IPS-18c (cell line): Measurements from ENCODE around the gene ABCB7.
"Not testable (repeated sequence)": the region's sequence is repeated elsewhere in the genome, so short reads cannot be mapped to it uniquely, and the experiment has no call there.

ENCODE experiments used
- H3K4me3 ChIP-seq: 2 replicates; pipeline ENCODE4 v1.7.0; 2013; ENCODE audit warnings: low read depth, mild to moderate bottlenecking, low read length, moderate library complexity; ENCODE audit not compliant: insufficient read depth
- H3K9me3 ChIP-seq: one replicate; pipeline ENCODE4 v1.6.1; 2013; ENCODE audit warnings: mild to moderate bottlenecking, low read length, moderate library complexity; ENCODE audit not compliant: control insufficient read depth, insufficient read depth

The ABCB7 gene

DNA sequence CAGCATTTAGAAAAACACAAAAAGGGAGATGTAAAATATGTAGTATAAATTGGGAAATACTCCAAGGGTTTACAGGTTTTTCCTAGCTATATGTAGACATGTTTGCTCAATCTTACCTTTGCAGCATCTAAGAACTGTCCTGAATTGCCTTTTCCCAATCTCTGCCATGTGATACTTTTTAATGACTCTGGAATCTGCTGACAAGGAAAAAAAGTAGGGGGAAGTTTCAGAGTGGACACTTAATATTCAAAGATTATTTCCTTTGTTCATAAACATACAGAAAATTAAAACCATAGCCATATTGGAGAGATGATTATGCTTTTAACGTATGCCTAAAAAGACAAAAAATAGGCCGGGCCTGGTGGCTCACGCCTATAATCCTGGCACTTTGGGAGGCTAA, 41.4 kb downstream of the ABCB7 start:
- Histone ChIP-seq H3K9me3 (peaks cover 2% of the 10 kb centered on the region), H3K4me3 (no peak overlapping the region)

DNA sequence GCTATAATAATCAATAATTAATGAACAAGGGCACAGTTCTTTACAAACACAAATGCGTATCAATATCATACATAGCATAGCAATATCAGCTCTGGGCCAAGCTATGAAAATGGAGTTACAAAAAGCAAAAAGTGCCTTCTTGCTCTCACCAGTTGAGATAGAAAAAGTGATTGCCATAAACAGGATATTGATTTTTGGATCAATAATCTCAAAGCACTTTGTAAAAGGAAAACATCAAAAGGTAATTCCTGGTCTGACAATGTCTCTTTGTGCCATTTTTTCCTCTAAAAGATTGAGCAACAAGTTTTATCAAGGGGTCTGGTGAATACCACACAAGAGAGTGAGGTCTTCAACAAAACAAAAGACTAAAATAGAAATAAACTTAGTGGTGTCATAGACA, 42.4 kb downstream of the ABCB7 start:
- peaks cover 2% of the 10 kb centered on the region for H3K9me3 ChIP-seq

DNA sequence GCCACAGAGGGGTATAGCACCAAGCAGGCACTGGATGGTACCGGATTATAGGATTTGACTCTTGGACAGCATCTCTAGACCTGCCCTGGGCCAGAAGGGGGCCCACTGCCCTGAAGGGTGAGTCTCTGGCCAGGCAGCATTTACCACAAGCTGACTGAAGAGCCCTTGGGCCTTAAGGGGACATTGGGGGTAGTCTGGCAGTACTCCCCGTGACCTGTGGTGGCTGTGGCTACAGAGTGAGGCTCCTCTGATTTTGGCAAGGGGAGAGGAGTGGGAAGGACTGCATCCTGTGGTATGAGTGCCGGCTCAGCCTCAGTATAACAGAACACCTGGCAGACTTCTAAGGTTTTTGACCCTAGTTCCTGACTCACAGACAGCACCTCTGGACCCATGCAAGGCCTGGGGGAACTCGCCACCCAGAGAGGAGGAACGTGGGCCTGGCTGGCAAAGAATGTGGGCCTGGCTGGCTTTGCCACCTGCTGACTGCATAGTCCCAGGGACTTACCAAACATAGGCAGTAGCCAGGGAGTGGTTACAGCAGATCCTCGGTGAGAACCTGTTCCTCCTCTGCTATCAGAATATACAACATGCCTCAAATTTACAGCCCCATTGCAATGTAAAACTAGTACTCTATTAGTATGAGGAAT, 48.1 kb downstream of the ABCB7 start:
- peaks cover 4% of the 10 kb centered on the region for H3K9me3 ChIP-seq
- no peak overlapping the region for H3K4me3 ChIP-seq

More for the DNA sequence above, 42.4 kb downstream of the ABCB7 start:
- no peak overlapping the region for H3K4me3 ChIP-seq

DNA sequence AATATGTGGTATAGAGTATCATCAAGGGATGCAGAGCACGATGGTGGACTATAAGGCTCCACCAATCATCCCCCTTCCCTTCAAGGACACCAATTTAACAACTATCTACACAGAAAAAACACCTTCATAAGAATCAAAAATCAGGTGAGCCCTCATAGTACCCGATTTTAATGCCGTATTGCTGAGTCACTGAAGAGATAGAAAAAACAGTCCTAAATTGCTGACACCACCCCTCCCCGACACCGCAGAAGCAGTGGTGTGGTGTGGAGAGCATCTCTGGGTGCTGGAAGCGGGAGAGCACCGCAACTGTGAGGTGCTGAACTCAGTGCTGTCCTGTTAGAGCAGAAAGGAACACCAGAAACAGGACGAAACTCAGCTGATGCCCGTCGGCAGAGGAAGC, 49.3 kb downstream of the ABCB7 start:
- peaks cover 4% of the 10 kb centered on the region for H3K9me3 ChIP-seq

DNA sequence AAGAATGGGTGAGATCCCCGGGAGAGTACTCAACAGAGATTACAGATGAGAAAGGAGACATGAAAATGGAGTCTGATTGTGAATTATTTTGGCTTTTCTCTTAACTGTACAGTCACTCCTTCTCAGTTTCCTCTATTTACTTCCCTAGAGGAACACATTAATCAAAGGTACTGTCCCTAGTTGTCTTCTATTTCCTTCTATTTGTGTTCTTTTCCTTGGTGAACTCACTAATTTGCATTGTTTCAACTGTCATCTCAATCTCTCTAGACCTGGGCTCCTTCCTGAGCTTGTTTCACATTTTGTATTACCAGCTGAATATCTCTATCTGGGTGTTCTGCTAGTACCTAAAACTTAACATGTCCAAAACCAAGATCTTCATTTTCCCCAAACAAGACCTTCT, 59.8 kb downstream of the ABCB7 start:
- no peak overlapping the region for H3K4me3 ChIP-seq
- H3K9me3 ChIP-seq: no peaks in the 10 kb centered on the region

More for the DNA sequence above, 49.3 kb downstream of the ABCB7 start:
- no peak overlapping the region for H3K4me3 ChIP-seq

DNA sequence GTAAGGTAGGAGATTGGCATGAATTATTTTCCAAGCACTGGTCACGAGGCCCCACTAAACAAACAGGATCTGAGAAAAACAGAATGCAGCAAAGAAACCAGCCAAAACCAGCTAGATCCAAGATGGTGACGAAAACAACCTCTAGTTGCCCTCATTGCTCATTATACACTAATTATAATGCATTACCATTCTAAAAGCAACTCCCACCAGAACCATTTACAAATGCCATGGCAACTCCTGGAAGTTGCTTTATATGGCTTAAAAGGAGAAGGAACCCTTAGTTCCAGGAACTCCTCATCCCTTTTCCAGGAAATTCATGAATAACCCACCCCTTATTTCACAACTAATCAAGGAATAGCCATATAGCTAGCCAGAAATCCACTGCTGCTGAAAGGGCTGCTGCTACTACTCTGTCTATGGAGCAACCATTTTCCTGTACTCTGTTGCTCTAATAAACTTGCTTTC, 69.3 kb downstream of the ABCB7 start:
- peaks cover 9% of the 10 kb centered on the region for H3K9me3 ChIP-seq
- H3K4me3 ChIP-seq: no peak overlapping the region

DNA sequence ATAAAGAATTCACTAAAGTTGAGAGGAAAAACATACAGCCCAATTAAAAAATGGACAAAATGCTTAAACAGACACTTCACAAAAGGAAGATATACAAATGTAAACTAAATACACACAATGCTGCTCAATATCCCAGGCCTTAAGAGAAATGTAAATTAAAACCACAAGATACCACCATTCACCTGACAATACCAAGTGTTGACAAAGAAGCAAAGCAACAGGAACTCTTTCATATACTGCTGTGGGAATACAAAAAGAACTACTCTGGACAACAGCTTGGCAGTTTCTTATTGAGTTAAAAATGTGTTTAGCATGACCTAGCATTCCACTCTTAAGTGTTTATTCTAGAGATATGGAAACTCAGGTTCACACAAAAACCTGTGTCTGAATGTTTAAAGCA, 71.3 kb downstream of the ABCB7 start:
- Histone ChIP-seq H3K9me3 (peaks cover 9% of the 10 kb centered on the region), H3K4me3 (no peak overlapping the region)

DNA sequence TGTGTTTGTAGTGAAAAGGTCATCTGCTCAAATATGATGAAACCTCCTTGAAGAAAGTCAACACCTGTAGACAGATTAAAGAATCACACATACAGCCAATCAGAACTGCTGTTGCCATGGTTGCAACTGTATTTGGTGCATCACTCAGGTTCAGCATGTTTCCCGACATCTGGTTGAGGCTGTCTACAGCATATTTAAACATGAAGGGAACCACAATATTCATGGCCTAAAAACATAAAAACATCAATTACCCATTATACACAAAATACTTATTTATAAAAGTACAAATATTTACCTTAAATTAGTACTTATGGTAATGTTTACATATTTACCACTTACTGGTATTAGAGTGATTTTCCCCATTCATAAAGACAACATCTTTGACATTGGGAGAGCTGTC, 79.7 kb downstream of the ABCB7 start:
- Histone ChIP-seq H3K9me3 (no peaks in the 10 kb centered on the region), H3K4me3 (no peak overlapping the region)

DNA sequence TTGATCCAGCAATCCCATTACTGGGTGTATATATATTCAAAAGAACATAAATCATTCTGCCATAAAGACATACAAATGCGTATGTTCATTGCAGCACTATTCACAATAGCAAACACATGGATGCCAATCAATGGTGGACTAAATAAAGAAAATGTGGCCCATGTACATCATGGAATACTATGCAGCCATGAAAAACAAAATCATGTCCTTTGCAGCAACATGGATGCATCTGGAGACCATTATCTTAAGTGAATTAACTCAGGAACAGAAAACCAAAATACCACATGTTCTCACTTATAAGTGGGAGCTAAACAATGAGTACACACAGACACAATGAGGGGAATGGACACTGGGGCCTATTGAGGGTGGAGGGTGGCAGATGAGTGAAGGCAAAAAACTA, 81.6 kb downstream of the ABCB7 start:
- no peak overlapping the region for H3K4me3 ChIP-seq
- H3K9me3 ChIP-seq: no peaks in the 10 kb centered on the region

DNA sequence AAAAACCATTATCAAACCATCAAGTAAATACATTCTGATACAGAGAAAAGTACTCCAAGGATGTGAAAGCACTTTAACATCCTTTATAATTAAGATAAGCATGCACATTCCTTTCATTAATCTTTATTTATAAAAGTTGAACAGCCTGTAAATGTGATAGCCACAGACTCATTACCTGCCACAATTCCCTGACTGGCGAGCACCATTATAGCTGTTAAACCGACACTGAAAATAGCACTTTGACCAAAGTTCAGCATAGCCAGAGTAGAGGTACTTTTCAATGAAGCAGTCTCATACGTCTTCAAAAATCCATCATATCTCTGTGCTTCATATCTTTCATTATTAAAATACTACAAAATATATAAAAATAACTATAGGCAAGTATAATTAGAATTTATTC, 84.7 kb downstream of the ABCB7 start:
- Histone ChIP-seq H3K9me3 (no peaks in the 10 kb centered on the region), H3K4me3 (no peak overlapping the region)

DNA sequence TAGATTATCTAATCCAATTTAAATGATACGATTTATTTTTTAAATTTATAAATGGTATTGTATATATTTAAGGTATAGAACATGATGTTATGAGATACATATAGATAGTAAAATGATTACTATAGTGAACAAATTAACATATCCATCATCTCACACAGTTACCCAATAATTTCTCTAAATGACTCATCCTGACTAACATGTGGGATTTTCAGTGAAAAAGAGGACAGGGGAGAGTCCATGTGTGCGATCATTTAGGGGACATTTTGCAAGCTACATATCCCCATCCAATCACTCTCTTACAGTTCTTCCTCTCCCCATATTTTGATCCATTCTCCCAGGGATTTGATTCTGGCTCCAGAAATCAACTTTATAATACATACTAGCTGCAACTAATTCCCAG, 88.2 kb downstream of the ABCB7 start:
- no peaks in the 10 kb centered on the region for H3K9me3 ChIP-seq
- no peak overlapping the region for H3K4me3 ChIP-seq

DNA sequence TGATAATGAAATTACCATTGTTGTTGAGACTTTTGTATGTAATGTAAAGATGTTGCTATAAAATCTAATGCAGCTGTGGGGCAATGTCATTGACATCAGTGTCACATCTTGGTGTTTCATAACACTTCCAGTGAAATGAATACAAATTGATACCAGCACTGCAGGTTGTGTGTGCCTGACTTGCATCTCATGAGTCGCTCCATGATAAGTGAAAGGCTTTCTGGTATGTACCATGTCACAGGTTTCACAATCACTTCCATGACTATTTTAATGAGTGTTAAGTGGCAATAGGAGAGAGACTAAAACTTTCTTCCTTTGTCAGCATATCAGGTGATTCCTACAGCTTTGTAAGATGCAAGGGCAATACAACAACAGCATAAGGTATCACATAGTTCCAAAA, 94.4 kb downstream of the ABCB7 start:
- H3K9me3 ChIP-seq: no peaks in the 10 kb centered on the region
- no peak overlapping the region for H3K4me3 ChIP-seq

DNA sequence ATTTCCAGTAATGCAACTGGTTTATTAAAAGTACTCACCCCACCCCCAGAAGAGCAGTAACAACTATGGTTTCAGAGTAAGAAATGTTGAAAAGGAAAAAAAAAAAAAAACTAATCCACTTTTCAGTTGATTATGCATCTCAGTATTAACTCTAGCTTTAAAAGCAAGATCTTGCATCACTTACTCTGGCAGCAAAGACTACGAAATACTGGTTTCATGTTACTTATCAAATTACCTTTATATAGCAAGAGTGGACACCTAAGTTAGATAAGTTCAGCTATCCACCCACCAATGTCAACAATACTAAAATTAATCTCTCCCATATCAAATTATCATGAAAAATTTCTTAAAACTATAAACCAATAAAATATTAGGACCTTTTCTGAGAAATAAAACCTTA, 105.0 kb downstream of the ABCB7 start:
- no peaks in the 10 kb centered on the region for H3K9me3 ChIP-seq
- no peak overlapping the region for H3K4me3 ChIP-seq

DNA sequence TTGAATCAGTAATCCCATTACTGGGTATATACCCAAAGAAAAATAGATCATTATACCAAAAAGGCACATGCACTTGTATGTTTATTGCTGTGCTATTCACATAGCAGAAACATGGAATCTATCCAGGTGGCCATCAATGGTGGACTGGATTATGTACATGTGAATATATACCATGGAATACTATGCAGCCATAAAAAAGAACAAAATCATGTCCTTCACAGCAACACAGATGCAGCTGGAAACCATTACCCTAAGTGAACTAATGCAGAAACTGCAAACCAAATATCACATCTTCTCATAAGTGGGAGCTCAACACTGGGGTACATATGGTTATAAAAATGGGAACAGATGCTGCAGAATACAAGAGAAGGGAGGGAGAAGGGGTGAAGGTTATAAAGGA, 110.7 kb downstream of the ABCB7 start:
- H3K4me3 ChIP-seq: no peak overlapping the region
- H3K9me3 ChIP-seq: peaks cover 2% of the 10 kb centered on the region

DNA sequence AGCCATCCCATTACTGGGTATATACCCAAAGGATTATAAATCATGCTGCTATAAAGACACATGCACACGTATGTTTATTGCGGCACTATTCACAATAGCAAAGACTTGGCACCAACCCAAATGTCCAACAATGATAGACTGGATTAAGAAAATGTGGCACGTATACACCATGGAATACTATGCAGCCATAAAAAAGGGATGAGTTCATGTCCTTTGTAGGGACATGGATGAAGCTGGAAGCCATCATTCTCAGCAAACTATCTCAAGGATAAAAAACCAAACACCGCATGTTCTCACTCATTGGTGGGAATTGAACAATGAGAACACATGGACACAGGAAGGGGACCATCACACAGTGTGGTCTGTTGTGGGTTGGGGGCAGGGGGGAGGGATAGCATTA, 111.9 kb downstream of the ABCB7 start:
- H3K9me3 ChIP-seq, H3K4me3 ChIP-seq: not testable (repeated sequence)

DNA sequence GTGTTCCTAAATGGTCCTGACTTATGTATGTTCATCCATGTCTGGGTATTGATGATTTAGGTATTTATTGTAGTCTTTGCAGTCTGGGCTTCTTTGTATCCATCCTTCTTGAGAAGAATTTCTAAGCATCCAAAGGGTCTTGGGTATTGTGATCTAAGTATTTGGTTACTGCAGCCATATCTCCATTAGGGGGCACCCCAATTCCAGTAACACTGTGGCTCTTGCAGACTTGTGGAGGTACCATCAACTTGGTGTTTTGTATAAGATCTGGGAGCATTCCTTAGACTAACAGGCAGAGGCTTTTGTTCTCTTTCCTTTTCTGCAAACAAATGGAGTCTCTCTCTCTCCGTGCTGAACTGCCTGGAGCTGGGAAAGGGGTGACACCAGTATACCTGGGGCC, 117.2 kb downstream of the ABCB7 start:
- Histone ChIP-seq H3K9me3 (peaks cover 14% of the 10 kb centered on the region), H3K4me3 (no peak overlapping the region)
